ENCODE results near the gene STARD3.
"Not testable (repeated sequence)": the region's sequence is repeated elsewhere in the genome, so short reads cannot be mapped to it uniquely, and the experiment has no call there.

The STARD3 gene

GRCh38 chr17:39687546-39688474 is 50.9 kb downstream of the STARD3 start, which contains the start of gene PGAP3:
PGAP3 (minus strand) TSS chr17:39688057; CDS start chr17:39688014, 43 bp downstream.
- peaks cover 2% of the 10 kb centered on the region for H3K36me3 ChIP-seq (ENCODE audit: insufficient read depth, low read length)
- H3K27me3 ChIP-seq (ENCODE audit: control insufficient read depth, insufficient read depth, low read length): no peaks in the 10 kb centered on the region
- H3K4me1 ChIP-seq (ENCODE audit: control insufficient read depth, insufficient read depth, low read length): peaks cover 11% of the 10 kb centered on the region
- H3K4me3 ChIP-seq (ENCODE audit: low read length): peak within 1 kb of the TSS; percentile 74
- H3K9me3 ChIP-seq (replicated peaks; ENCODE audit: low read length): no peaks in the 10 kb centered on the region
- peak within 1 kb of the TSS; percentile 81 for H3K9ac ChIP-seq (ENCODE audit: low read depth, low read length)
- H3K4me2 ChIP-seq (ENCODE audit: low read length): peak within 1 kb of the TSS; percentile 82

GRCh38 chr17:39688475-39688835 is 51.5 kb downstream of the STARD3 start:
- Histone ChIP-seq H3K9me3 (replicated peaks; ENCODE audit: low read length) (no peaks in the 10 kb centered on the region), H3K4me1 (ENCODE audit: control insufficient read depth, insufficient read depth, low read length) (peaks cover 11% of the 10 kb centered on the region), H3K9ac (ENCODE audit: low read depth, low read length) (peak overlapping the region; percentile 81), H3K4me3 (ENCODE audit: low read length) (peak overlapping the region; percentile 74), H3K27me3 (ENCODE audit: control insufficient read depth, insufficient read depth, low read length) (no peaks in the 10 kb centered on the region), H3K36me3 (ENCODE audit: insufficient read depth, low read length) (peaks cover 2% of the 10 kb centered on the region), H3K4me2 (ENCODE audit: low read length) (peak overlapping the region; percentile 82)

GRCh38 chr17:39688945-39689344 is 52.0 kb downstream of the STARD3 start:
- Histone ChIP-seq H3K9ac (ENCODE audit: low read depth, low read length) (peak overlapping the region; percentile 81), H3K27me3 (ENCODE audit: control insufficient read depth, insufficient read depth, low read length) (no peaks in the 10 kb centered on the region), H3K4me1 (ENCODE audit: control insufficient read depth, insufficient read depth, low read length) (peaks cover 11% of the 10 kb centered on the region), H3K4me2 (ENCODE audit: low read length) (peak overlapping the region; percentile 82), H3K4me3 (ENCODE audit: low read length) (peak overlapping the region; percentile 74), H3K36me3 (ENCODE audit: insufficient read depth, low read length) (peaks cover 2% of the 10 kb centered on the region), H3K9me3 (replicated peaks; ENCODE audit: low read length) (no peaks in the 10 kb centered on the region)

GRCh38 chr17:39694593-39694992 is 57.6 kb downstream of the STARD3 start:
- no peak overlapping the region for H3K9ac ChIP-seq (ENCODE audit: low read depth, low read length)
- H3K27me3 ChIP-seq (ENCODE audit: control insufficient read depth, insufficient read depth, low read length): no peaks in the 10 kb centered on the region
- H3K9me3 ChIP-seq (replicated peaks; ENCODE audit: low read length): no peaks in the 10 kb centered on the region
- no peaks in the 10 kb centered on the region for H3K36me3 ChIP-seq (ENCODE audit: insufficient read depth, low read length)
- H3K4me2 ChIP-seq (ENCODE audit: low read length): no peak overlapping the region
- H3K4me1 ChIP-seq (ENCODE audit: control insufficient read depth, insufficient read depth, low read length): peaks cover 4% of the 10 kb centered on the region
- H3K4me3 ChIP-seq (ENCODE audit: low read length): no peak overlapping the region

GRCh38 chr17:39695089-39695474 is 58.1 kb downstream of the STARD3 start:
- Histone ChIP-seq H3K4me3 (ENCODE audit: low read length) (no peak overlapping the region), H3K9ac (ENCODE audit: low read depth, low read length) (no peak overlapping the region), H3K9me3 (replicated peaks; ENCODE audit: low read length) (no peaks in the 10 kb centered on the region), H3K4me1 (ENCODE audit: control insufficient read depth, insufficient read depth, low read length) (peaks cover 4% of the 10 kb centered on the region), H3K4me2 (ENCODE audit: low read length) (no peak overlapping the region), H3K36me3 (ENCODE audit: insufficient read depth, low read length) (no peaks in the 10 kb centered on the region), H3K27me3 (ENCODE audit: control insufficient read depth, insufficient read depth, low read length) (no peaks in the 10 kb centered on the region)

- peaks cover 12% of the 10 kb centered on the region for H3K4me1 ChIP-seq (ENCODE audit: control insufficient read depth, insufficient read depth, low read length)
- H3K36me3 ChIP-seq (ENCODE audit: insufficient read depth, low read length): no peaks in the 10 kb centered on the region
- H3K9ac ChIP-seq (ENCODE audit: low read depth, low read length): no peak overlapping the region
- H3K9me3 ChIP-seq (replicated peaks; ENCODE audit: low read length): no peaks in the 10 kb centered on the region
- H3K4me3 ChIP-seq (ENCODE audit: low read length): no peak overlapping the region
- no peaks in the 10 kb centered on the region for H3K27me3 ChIP-seq (ENCODE audit: control insufficient read depth, insufficient read depth, low read length)
- H3K4me2 ChIP-seq (ENCODE audit: low read length): no peak overlapping the region
Observed at GRCh38 chr17:39696731-39697130, 59.8 kb downstream of the STARD3 start.

GRCh38 chr17:39697961-39698360 is 61.0 kb downstream of the STARD3 start:
- Histone ChIP-seq H3K36me3 (ENCODE audit: insufficient read depth, low read length) (no peaks in the 10 kb centered on the region), H3K4me3 (ENCODE audit: low read length) (no peak overlapping the region), H3K9me3 (replicated peaks; ENCODE audit: low read length) (no peaks in the 10 kb centered on the region), H3K27me3 (ENCODE audit: control insufficient read depth, insufficient read depth, low read length) (no peaks in the 10 kb centered on the region), H3K4me1 (ENCODE audit: control insufficient read depth, insufficient read depth, low read length) (peaks cover 13% of the 10 kb centered on the region), H3K4me2 (ENCODE audit: low read length) (no peak overlapping the region), H3K9ac (ENCODE audit: low read depth, low read length) (no peak overlapping the region)

GRCh38 chr17:39699157-39699817 is 62.3 kb downstream of the STARD3 start:
- H3K9me3 ChIP-seq (replicated peaks; ENCODE audit: low read length); H3K36me3 ChIP-seq (ENCODE audit: insufficient read depth, low read length); H3K27me3 ChIP-seq (ENCODE audit: control insufficient read depth, insufficient read depth, low read length): not testable (repeated sequence)
- H3K9ac ChIP-seq (ENCODE audit: low read depth, low read length): peak overlapping the region; percentile 89
- peak overlapping the region; percentile 99 for H3K4me2 ChIP-seq (ENCODE audit: low read length)
- peaks cover 13% of the 10 kb centered on the region for H3K4me1 ChIP-seq (ENCODE audit: control insufficient read depth, insufficient read depth, low read length)
- peak overlapping the region; percentile 91 for H3K4me3 ChIP-seq (ENCODE audit: low read length)

- Histone ChIP-seq H3K4me2 (ENCODE audit: low read length) (peak within 1 kb of the TSS; percentile 99), H3K27me3 (ENCODE audit: control insufficient read depth, insufficient read depth, low read length) (no peaks in the 10 kb centered on the region), H3K4me3 (ENCODE audit: low read length) (peak within 1 kb of the TSS; percentile 91), H3K36me3 (ENCODE audit: insufficient read depth, low read length) (peaks cover 5% of the 10 kb centered on the region), H3K9ac (ENCODE audit: low read depth, low read length) (peak within 1 kb of the TSS; percentile 89), H3K4me1 (ENCODE audit: control insufficient read depth, insufficient read depth, low read length) (peaks cover 16% of the 10 kb centered on the region), H3K9me3 (replicated peaks; ENCODE audit: low read length) (no peaks in the 10 kb centered on the region)
Observed at GRCh38 chr17:39699818-39700147, 62.8 kb downstream of the STARD3 start, which contains the start of gene ERBB2. ERBB2 (plus strand) TSS chr17:39700064; CDS start chr17:39700239, 175 bp downstream.

GRCh38 chr17:39700148-39700987 is 63.4 kb downstream of the STARD3 start:
- H3K9ac ChIP-seq (ENCODE audit: low read depth, low read length): peak overlapping the region; percentile 89
- H3K4me2 ChIP-seq (ENCODE audit: low read length): peak overlapping the region; percentile 99
- peaks cover 16% of the 10 kb centered on the region for H3K4me1 ChIP-seq (ENCODE audit: control insufficient read depth, insufficient read depth, low read length)
- peaks cover 5% of the 10 kb centered on the region for H3K36me3 ChIP-seq (ENCODE audit: insufficient read depth, low read length)
- no peaks in the 10 kb centered on the region for H3K9me3 ChIP-seq (replicated peaks; ENCODE audit: low read length)
- peak overlapping the region; percentile 91 for H3K4me3 ChIP-seq (ENCODE audit: low read length)
- no peaks in the 10 kb centered on the region for H3K27me3 ChIP-seq (ENCODE audit: control insufficient read depth, insufficient read depth, low read length)

Data from skeletal muscle satellite cell (primary cell).